Hepatic stellate cell (primary cell): ENCODE data around the gene HDHD3.

Source experiments
- DNase-seq: peaks from one replicate; pipeline ENCODE4 v3.0.0; 2011; ENCODE audit warnings: low spot score

The HDHD3 gene

GRCh38 chr9:113328045-113328782 is 48.6 kb downstream of the HDHD3 start:
- DNase-seq: no peak

- no peak for DNase-seq
Measured at GRCh38 chr9:113326230-113326629, 50.6 kb downstream of the HDHD3 start.
